GM12864 (cell line): ENCODE data around the gene CREBZF.

Source experiments
- DNase-seq: peaks from one replicate; pipeline ENCODE4 v3.0.0-alpha.2; 2011; ENCODE audit warnings: low read depth
- H3K4me3 ChIP-seq: 2 replicates; pipeline ENCODE4 v1.5.1; 2011; ENCODE audit warnings: mild to moderate bottlenecking, low read depth, low read length, control low read depth
- TF ChIP-seq, protein P1 (sequence below): IDR thresholded peaks from 2 replicates; pipeline ENCODE4 v1.5.1; 2011; ENCODE audit warnings: low read depth, mild to moderate bottlenecking, moderate library complexity, low read length, control low read depth, inconsistent platforms; ENCODE audit errors: missing control alignments

Gene CREBZF, protein sequence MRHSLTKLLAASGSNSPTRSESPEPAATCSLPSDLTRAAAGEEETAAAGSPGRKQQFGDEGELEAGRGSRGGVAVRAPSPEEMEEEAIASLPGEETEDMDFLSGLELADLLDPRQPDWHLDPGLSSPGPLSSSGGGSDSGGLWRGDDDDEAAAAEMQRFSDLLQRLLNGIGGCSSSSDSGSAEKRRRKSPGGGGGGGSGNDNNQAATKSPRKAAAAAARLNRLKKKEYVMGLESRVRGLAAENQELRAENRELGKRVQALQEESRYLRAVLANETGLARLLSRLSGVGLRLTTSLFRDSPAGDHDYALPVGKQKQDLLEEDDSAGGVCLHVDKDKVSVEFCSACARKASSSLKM

DNA sequence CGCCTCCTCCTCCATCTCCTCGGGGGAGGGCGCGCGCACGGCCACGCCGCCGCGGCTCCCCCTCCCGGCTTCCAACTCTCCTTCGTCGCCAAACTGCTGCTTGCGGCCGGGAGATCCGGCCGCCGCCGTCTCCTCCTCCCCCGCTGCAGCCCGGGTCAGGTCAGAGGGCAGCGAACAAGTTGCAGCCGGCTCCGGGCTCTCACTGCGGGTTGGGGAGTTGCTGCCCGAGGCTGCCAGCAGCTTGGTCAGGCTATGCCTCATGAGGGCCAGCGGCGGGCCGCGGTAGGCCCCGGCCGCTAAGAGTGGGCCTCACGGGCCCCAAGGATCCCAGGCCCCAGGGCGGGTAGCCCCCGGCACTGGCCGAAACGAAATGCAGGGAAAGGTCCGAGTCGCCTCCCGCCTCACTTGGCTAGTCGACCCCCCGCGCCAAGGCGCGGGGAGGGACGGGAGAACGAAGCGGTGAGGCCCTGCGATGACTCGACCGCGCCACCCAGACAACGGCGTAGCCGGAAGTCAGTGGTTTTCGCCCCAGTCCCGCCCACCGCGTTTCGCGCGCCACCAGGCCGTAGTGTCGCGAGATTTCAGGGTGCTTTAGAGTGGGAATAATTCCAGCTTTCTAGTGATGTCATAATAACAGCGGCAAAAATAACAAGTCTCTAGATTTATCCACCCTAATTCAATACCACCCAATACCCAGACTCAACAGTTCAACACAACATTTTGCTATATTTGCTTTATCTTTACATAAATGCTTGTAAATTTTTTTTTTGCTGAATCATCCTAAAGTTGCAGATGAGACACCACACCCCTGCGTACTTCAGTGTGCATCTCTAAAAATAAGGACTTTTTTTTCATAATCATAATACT, at the start of gene CREBZF:
Gene CREBZF (minus strand): TSS at position 515 of the 867 bp plus-strand sequence. CDS start 254 bp downstream, at position 261.
- peak; percentile 84 for DNase-seq
- TF ChIP-seq, protein P1, sequence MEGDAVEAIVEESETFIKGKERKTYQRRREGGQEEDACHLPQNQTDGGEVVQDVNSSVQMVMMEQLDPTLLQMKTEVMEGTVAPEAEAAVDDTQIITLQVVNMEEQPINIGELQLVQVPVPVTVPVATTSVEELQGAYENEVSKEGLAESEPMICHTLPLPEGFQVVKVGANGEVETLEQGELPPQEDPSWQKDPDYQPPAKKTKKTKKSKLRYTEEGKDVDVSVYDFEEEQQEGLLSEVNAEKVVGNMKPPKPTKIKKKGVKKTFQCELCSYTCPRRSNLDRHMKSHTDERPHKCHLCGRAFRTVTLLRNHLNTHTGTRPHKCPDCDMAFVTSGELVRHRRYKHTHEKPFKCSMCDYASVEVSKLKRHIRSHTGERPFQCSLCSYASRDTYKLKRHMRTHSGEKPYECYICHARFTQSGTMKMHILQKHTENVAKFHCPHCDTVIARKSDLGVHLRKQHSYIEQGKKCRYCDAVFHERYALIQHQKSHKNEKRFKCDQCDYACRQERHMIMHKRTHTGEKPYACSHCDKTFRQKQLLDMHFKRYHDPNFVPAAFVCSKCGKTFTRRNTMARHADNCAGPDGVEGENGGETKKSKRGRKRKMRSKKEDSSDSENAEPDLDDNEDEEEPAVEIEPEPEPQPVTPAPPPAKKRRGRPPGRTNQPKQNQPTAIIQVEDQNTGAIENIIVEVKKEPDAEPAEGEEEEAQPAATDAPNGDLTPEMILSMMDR, result no peak
- H3K4me3 ChIP-seq, result peak within 1 kb of the TSS; percentile 69

DNA sequence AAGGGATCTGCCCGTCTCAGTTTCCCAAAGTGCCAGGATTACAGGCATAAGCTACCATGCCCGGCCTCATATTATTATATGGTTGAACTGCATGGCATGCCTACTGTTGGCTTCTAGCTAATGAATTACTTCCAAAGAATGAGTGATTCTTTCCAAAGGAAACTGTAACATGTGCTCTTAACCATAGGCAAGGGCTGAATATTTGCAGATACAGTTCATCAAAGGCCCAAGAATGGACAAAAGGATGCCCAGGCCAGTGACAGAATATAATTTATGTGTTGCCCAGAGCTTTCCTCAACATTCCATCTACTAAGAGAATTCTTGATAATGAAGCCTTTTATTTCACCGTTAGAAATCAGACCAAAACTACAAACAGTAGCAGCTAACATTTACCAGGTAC, 48.0 kb upstream of the CREBZF start:
- no peak overlapping the region for H3K4me3 ChIP-seq
- TF ChIP-seq, protein P1, result no peak
- DNase-seq, result no peak

DNA sequence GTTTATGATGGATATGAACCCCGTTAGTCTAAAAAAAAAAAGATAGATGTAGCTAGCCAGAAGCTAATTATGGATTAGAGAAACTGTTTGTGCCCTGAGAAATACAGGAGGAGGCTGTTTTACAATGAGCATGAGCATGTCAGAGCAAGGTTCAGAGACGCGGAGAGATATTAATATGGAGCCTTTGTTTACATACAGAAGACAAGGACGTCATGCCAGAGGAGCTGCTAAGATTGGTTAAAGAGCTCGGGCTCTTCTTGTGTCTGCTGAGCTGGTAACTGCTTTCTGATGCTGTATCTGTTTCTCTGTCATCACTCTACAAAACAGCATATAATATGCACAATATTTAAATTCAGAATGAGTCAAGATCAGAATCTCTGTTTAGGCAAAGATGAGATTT, 46.0 kb upstream of the CREBZF start:
- DNase-seq, result no peak
- no peak overlapping the region for H3K4me3 ChIP-seq
- TF ChIP-seq, protein P1, result no peak

DNA sequence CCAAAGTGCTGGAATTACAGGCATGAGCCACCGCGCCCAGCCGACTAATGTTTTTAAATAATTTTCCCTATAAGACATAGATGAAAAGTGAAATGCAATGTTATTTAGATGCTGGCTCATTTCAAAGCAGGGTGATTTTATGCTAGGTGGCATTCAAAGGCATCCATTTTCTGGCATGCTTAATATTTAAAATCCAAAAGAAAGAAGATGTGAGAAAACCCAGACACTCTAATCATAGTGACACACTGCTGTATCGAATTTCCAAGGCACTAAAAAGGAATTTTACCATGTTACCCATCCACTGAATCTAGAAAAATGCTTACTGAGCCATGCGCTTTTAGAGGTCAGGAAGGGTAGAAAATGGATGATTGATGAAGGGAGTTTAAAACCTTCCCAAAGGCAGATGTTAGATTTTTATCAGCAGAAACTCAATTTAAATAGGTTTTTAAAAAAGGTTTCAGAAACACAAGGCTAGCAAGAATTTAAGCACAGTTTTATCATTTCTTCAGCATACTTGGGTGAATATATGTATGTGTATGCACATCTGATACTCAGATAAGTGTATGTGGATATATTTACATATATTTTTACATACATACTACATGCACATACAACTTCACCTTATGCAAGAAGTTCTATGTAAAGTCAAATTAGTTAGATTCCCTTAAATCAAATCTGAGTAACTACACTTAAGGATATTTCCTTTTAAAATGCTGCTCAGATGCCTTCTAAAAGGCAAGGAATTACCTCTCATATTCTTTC, 45.2 kb upstream of the CREBZF start:
- no peak overlapping the region for H3K4me3 ChIP-seq
- TF ChIP-seq, protein P1, result no peak
- DNase-seq, result no peak

DNA sequence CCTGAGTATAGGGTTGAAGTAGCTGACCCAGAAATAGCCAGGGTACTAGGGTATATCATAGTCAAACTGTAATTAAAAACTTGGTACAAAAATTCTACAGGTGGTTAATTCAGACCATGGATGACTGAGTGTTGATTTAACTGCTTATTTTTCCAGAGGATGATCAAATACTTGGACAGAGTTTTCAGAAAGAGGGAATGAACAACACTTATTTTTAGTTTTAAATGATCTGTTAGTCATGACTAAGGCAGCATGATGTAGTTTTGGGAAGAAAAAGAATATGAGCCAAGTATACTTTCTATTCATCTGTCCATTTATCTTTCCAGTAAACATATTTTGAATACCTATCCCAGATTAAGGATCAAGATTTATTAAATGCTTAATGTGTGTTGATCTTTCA, 40.9 kb upstream of the CREBZF start:
- TF ChIP-seq, protein P1, result no peak
- DNase-seq, result no peak

DNA sequence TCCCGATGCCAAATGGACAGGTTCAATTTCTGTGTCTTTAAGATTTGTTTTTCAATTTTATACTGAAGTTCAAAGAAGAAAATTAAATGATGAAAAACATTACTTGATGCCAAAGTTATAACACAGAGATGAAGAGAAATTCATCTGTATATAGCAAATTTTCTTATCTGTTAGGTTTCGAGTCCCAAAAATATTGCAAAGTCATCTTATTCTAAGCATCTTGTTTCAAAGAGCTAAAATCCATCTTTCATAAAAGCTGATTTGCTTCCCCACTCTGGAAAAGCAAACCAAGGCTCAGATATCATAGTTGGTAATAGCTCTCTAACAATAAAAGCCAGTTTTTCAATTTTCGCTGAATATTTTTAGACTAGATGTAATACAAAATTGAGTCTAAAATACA, 40.0 kb upstream of the CREBZF start:
- TF ChIP-seq, protein P1, result no peak
- DNase-seq, result no peak
- H3K4me3 ChIP-seq, result no peak overlapping the region

More for the DNA sequence above, 40.9 kb upstream of the CREBZF start:
- H3K4me3 ChIP-seq, result no peak overlapping the region
